PC-3 (cell line): ENCODE results near the gene MTF1. TPM values are rescaled to one million over a fixed set of nuclear protein-coding genes. Genes with fewer than 3 reads are reported as not detected.
"Not testable (repeated sequence)": the region's sequence is repeated elsewhere in the genome, so short reads cannot be mapped to it uniquely, and the experiment has no call there.

Experiments
- ATAC-seq: fragments of 200-7000 bp; cut with Tn5 transposase; 2 replicates; pipeline ENCODE4 v1.9.1; 2020; ENCODE audit warnings: mild to moderate bottlenecking, moderate library complexity
- Bru-seq: library from RNA; stranded (reverse); fragments of 400-500 nt; gene quantifications from one replicate; lab custom pipeline; 2021; lab: Mats Ljungman, UMichigan
- BruChase-seq, 2 experiments: library from RNA; stranded (reverse); fragments of 400-500 nt; gene quantifications; one replicate each; lab custom pipeline; 2021; lab: Mats Ljungman, UMichigan
- BruUV-seq: library from RNA; stranded (reverse); fragments of 400-500 nt; replicated peaks from 2 replicates; lab custom pipeline; 2021; lab: Mats Ljungman, UMichigan
- CTCF ChIA-PET: fragments of 300-600 bp; sonication (Branson Sonifier 250); formaldehyde crosslinking; loops from one replicate; lab custom pipeline; 2022; ENCODE audit warnings: antibody characterized with exemption; lab: Charles Lee
- POLR2A ChIA-PET: fragments of 300-600 bp; sonication (Branson Sonifier 250); formaldehyde crosslinking; loops from one replicate; lab custom pipeline; 2022; ENCODE audit warnings: antibody characterized with exemption; ENCODE audit not compliant: unreplicated experiment; lab: Charles Lee
- DNase-seq: peaks from one replicate; pipeline ENCODE4 v3.0.0-alpha.2; 2015
- H2AFZ ChIP-seq: fragments of 300-600 bp; sonication (generic); 2 replicates; pipeline ENCODE4 v1.6.0; 2016; ENCODE audit warnings: antibody characterized with exemption, low read length
- H3F3A ChIP-seq: fragments of 300-600 bp; sonication (generic); one replicate; pipeline ENCODE4 v1.6.0; 2017; ENCODE audit warnings: antibody characterized with exemption, low read length, control low read depth, mild to moderate bottlenecking; ENCODE audit not compliant: unreplicated experiment
- H3K27ac ChIP-seq: fragments of 300-600 bp; sonication (generic); 2 replicates; pipeline ENCODE4 v1.5.1; 2016; ENCODE audit warnings: mild to moderate bottlenecking, low read length
- H3K27me3 ChIP-seq: fragments of 300-600 bp; sonication (generic); 2 replicates; pipeline ENCODE4 v1.6.1; 2016; ENCODE audit warnings: low read length, mixed read lengths
- H3K36me3 ChIP-seq: fragments of 300-600 bp; sonication (generic); 2 replicates; pipeline ENCODE4 v1.6.1; 2016; ENCODE audit warnings: low read depth, mixed run types, low read length, mixed read lengths
- H3K4me1 ChIP-seq: fragments of 300-600 bp; sonication (generic); 2 replicates; pipeline ENCODE4 v1.5.1; 2016; ENCODE audit warnings: low read length; ENCODE audit not compliant: insufficient read depth
- H3K4me2 ChIP-seq: fragments of 300-600 bp; sonication (generic); 2 replicates; pipeline ENCODE4 v1.6.0; 2016; ENCODE audit warnings: low read length
- H3K4me3 ChIP-seq: fragments of 300-600 bp; sonication (generic); 2 replicates; pipeline ENCODE4 v1.5.1; 2016; ENCODE audit warnings: mild to moderate bottlenecking, low read length, mixed read lengths
- H3K79me2 ChIP-seq: fragments of 300-600 bp; sonication (generic); 2 replicates; pipeline ENCODE4 v1.6.1; 2017; ENCODE audit warnings: low read length, mixed read lengths
- H3K9ac ChIP-seq: fragments of 300-600 bp; sonication (generic); 2 replicates; pipeline ENCODE4 v1.6.0; 2016; ENCODE audit warnings: mild to moderate bottlenecking, low read length
- H3K9me2 ChIP-seq: fragments of 300-600 bp; sonication (generic); replicated peaks from 2 replicates; pipeline ENCODE4 v1.6.1; 2016; ENCODE audit warnings: mixed run types, low read length, mixed read lengths
- H3K9me3 ChIP-seq: fragments of 300-600 bp; sonication (generic); 2 replicates; pipeline ENCODE4 v1.6.1; 2016; ENCODE audit warnings: low read length, mixed read lengths
- H4K20me1 ChIP-seq: fragments of 300-600 bp; sonication (generic); 2 replicates; pipeline ENCODE4 v1.6.1; 2016; ENCODE audit warnings: low read length, mixed read lengths
- CTCF ChIP-seq: fragments of 300-600 bp; sonication (generic); conservative IDR thresholded peaks from 2 replicates; pipeline ENCODE4 v1.5.1; 2017; ENCODE audit warnings: antibody characterized with exemption, low read depth, mild to moderate bottlenecking, low read length
- EZH2 ChIP-seq: fragments of 300-600 bp; sonication (generic); IDR thresholded peaks from one replicate; pipeline ENCODE4 v1.6.1; 2017; ENCODE audit warnings: antibody characterized with exemption, mild to moderate bottlenecking, low read length; ENCODE audit not compliant: unreplicated experiment
- intact Hi-C: fragments of 100-400 bp; cut with micrococcal nuclease; formaldehyde crosslinking; loops from 2 replicates; pipeline ENCODE4 v1.9.0; 2023
- long read RNA-seq: library from polyadenylated mRNA; unstranded; transcript quantifications from one replicate; pipeline ENCODE4 v2.0.0, GENCODE V29; 2021; ENCODE audit not compliant: unreplicated experiment
- total RNA-seq: library from RNA; depleted of rRNA; stranded (reverse); fragments of >200 nt; gene quantifications from 2 replicates; pipeline ENCODE4 v1.2.3, GENCODE V29; 2014; rRNA removed

MTF1 gene
- total RNA-seq (5.4 and 10.7 TPM in 2 replicates), Bru-seq, nascent RNA (percentile 75 among the genes with signal in this experiment), BruChase-seq, experiment 1, labeled RNA remaining after a 6-hour chase (percentile 82 among the genes with signal in this experiment), BruChase-seq, experiment 2, labeled RNA remaining after a 2-hour chase (percentile 83 among the genes with signal in this experiment)
- long read RNA-seq, full-length matches to known transcripts, result 6 of 16 reads
- long read RNA-seq, partial matches to known transcripts, result 1 of 16 reads
- long read RNA-seq, other reads (novel, unspliced or antisense), result 9 of 16 reads

GRCh38 chr1:37859507-37860345, at the start of gene MTF1:
Gene MTF1 (minus strand): TSS chr1:37859592. CDS start chr1:37857658, 1,934 bp downstream.
- Histone ChIP-seq H3K9ac (peak within 1 kb of the TSS; percentile 99), H3K36me3 (peaks cover 8% of the 10 kb centered on the region; the same call in 1 of the 2 replicates), H3K9me2 (no peaks in the 10 kb centered on the region), H3K4me3 (peak within 1 kb of the TSS; percentile 92), H3K27ac (peak within 1 kb of the TSS; percentile 90), H3F3A (peaks cover 4% of the 10 kb centered on the region), H3K4me2 (peak within 1 kb of the TSS; percentile 95), H2AFZ (peak within 1 kb of the TSS; percentile 92), H3K79me2 (peaks cover 40% of the 10 kb centered on the region), H3K4me1 (peaks cover 35% of the 10 kb centered on the region), H4K20me1 (no peaks in the 10 kb centered on the region), H3K27me3 (no peaks in the 10 kb centered on the region), H3K9me3 (no peaks in the 10 kb centered on the region)
- DNase-seq (peak; percentile 97), ATAC-seq (peak; percentile 93)
- ChIA-PET CTCF (interaction anchor here (0.6 to 1.8 kb wide), 6 partner anchors 9 to 500 kb away, joined by 3 to 27 read pairs (median 4); partner anchors contain the start of genes C1orf122 and YRDC), POLR2A (interaction anchor here (0.6 to 1.1 kb wide), 4 partner anchors 52 to 440 kb away, joined by 3 to 5 read pairs (median 4); partner anchors contain the start of gene YRDC)
- intact Hi-C loops, result loop anchor here (1.0 kb wide), 2 partner anchors 48 to 167 kb away; partner anchors contain the start of gene CDCA8
- TF ChIP-seq CTCF (peak; percentile 91), EZH2 (no peak)
- TSS peak; percentile 94 for BruUV-seq

DNA sequence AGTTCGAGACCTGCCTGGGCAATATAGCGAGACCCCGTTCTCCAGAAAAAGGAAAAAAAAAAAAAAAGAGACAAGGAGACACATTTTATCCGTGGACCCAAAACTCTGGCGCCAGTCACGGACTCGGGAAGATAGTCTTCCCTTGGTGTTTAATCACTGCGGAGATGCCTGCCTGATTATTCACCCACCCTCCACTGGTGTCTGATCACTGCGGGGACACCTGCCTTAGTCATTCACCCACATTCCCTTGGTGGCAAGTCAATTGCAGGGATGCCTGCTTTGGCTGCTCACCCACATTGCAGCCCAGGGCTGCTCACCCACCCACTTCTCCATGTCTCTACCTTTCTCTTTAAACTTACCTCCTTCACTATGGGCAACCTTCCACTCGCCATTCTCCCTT, 49.1 kb upstream of the MTF1 start:
- ATAC-seq, BruUV-seq, H3K27ac ChIP-seq, H3K79me2 ChIP-seq, H3K9me3 ChIP-seq, DNase-seq, H3K4me1 ChIP-seq, H3K27me3 ChIP-seq, H3K9ac ChIP-seq, H3F3A ChIP-seq, intact Hi-C loops, POLR2A ChIA-PET, H2AFZ ChIP-seq, H3K9me2 ChIP-seq, CTCF ChIA-PET, H4K20me1 ChIP-seq, H3K4me3 ChIP-seq, H3K4me2 ChIP-seq: not testable (repeated sequence)
- H3K36me3 ChIP-seq, result peaks cover 22% of the 10 kb centered on the region; the same call in 1 of the 2 replicates

DNA sequence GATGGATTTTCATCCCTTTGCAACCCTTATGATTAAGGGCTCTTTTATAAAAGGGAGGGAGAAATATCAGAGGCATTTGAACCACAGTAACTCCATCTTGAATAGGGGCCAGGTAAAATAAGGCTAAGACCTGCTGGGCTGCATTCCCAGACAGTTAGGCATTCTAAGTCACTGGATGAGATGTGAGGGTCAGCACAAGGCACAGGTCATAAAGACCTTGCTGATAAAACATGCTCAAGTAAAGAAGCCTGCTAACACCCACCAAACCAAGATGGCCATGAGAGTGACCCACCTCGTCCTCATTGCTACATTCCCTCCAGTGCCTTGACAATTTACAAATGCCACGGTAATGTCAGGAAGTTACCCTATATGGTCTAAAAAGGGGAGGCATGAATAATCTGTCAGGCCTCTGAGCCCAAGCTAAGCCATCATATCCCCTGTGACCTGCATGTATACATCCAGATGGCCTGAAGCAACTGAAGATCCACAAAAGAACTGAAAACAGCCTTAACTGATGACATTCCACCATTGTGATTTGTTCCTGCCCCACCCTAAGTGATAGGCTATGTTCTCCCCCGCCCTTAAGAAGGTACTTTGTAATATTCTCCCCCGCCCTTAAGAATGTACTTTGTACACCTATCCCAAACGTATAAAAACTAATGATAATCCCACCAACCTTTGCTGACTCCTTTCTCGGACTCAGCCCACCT, 48.2 kb upstream of the MTF1 start:
- H3F3A ChIP-seq, H4K20me1 ChIP-seq, H3K79me2 ChIP-seq, BruUV-seq, H3K27ac ChIP-seq, H3K9me3 ChIP-seq, DNase-seq, H2AFZ ChIP-seq, ATAC-seq, intact Hi-C loops, H3K4me2 ChIP-seq, H3K9ac ChIP-seq, H3K9me2 ChIP-seq, H3K4me1 ChIP-seq, CTCF ChIA-PET, POLR2A ChIA-PET, H3K27me3 ChIP-seq, H3K4me3 ChIP-seq: not testable (repeated sequence)
- H3K36me3 ChIP-seq, result peaks cover 22% of the 10 kb centered on the region; the same call in 1 of the 2 replicates

DNA sequence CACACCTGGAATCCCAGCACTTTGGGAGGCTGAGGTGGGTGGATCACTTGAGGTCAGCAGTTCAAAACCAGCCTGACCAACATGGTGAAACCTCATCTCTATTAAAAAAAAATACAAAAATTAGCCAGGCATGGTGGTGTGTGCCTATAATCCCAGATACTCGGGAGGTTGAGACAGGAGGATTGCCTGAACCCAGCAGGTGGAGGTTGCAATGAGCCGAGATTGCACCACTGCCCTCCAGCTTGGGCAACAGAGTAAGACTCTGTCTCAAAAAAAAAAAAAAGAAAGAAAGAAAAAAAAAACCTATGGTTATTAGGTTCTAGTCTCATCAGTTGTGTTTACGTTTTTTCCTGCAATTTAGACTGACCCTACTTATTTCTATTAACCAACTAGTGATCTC, 47.2 kb upstream of the MTF1 start:
- CTCF ChIA-PET, result interaction anchor here (0.6 kb wide), 1 partner anchor 31 kb away, joined by 3 read pairs; no protein-coding TSS in a partner anchor
- BruUV-seq, H3K9ac ChIP-seq, H3K27ac ChIP-seq, H2AFZ ChIP-seq, H4K20me1 ChIP-seq, intact Hi-C loops, H3K4me2 ChIP-seq, H3K4me3 ChIP-seq, H3K9me2 ChIP-seq, H3K4me1 ChIP-seq, POLR2A ChIA-PET, ATAC-seq, DNase-seq, H3K79me2 ChIP-seq, H3K27me3 ChIP-seq, H3F3A ChIP-seq, H3K9me3 ChIP-seq: not testable (repeated sequence)
- peaks cover 14% of the 10 kb centered on the region; the same call in 1 of the 2 replicates for H3K36me3 ChIP-seq
